OCI-LY3 (cell line): Measurements from ENCODE around the gene LRFN2.

Source experiments
- H2AFZ ChIP-seq: fragments of 200-600, 300-600 bp; shearing (Covaris generic); 2 replicates; pipeline ENCODE4 v1.6.0; 2014; ENCODE audit warnings: antibody characterized with exemption, low read depth, low read length
- H3K27ac ChIP-seq: fragments of 200-600, 300-600 bp; sonication (generic); 2 replicates; pipeline ENCODE4 v1.5.1; 2014; ENCODE audit warnings: mild to moderate bottlenecking, low read length, moderate library complexity, mixed read lengths
- H3K27me3 ChIP-seq: fragments of 200-600, 300-600 bp; sonication (generic); 2 replicates; pipeline ENCODE4 v1.6.1; 2014; ENCODE audit warnings: low read depth, low read length, mixed read lengths
- H3K36me3 ChIP-seq: fragments of 200-600, 300-600 bp; sonication (generic); replicated peaks from 2 replicates; pipeline ENCODE3; 2014; ENCODE audit warnings: low read depth, low read length, mixed read lengths
- H3K4me1 ChIP-seq: fragments of 300-600, 200-600 bp; sonication (generic); 2 replicates; pipeline ENCODE4 v1.6.1; 2014; ENCODE audit warnings: low read length, mixed read lengths
- H3K4me2 ChIP-seq: fragments of 200-600, 300-600 bp; sonication (generic); 2 replicates; pipeline ENCODE4 v1.6.1; 2014; ENCODE audit warnings: low read length, mixed read lengths
- H3K4me3 ChIP-seq: fragments of 300-600, 200-600 bp; sonication (generic); 2 replicates; pipeline ENCODE4 v1.5.1; 2014; ENCODE audit warnings: antibody characterized with exemption, mild to moderate bottlenecking, low read length, moderate library complexity
- H3K79me2 ChIP-seq: fragments of 300-600, 200-600 bp; shearing (Covaris generic); 2 replicates; pipeline ENCODE4 v1.6.1; 2014; ENCODE audit warnings: mild to moderate bottlenecking, low read length, mixed read lengths
- H3K9ac ChIP-seq: fragments of 300-600, 200-600 bp; shearing (Covaris generic); 2 replicates; pipeline ENCODE4 v1.6.0; 2014; ENCODE audit warnings: mild to moderate bottlenecking, low read length, moderate library complexity
- H3K9me3 ChIP-seq: fragments of 200-600, 300-600 bp; shearing (Covaris generic); 2 replicates; pipeline ENCODE4 v1.6.1; 2014; ENCODE audit warnings: low read length, mixed read lengths; ENCODE audit not compliant: insufficient read depth
- H4K20me1 ChIP-seq: fragments of 200-600, 300-600 bp; sonication (generic); 2 replicates; pipeline ENCODE4 v1.6.1; 2016; ENCODE audit warnings: low read length, mixed read lengths; ENCODE audit not compliant: insufficient read depth
- CTCF ChIP-seq: fragments of 200-600, 300-600 bp; sonication (generic); IDR thresholded peaks from 2 replicates; pipeline ENCODE4 v1.5.1; 2014; ENCODE audit warnings: antibody characterized with exemption, low read length, low read depth
- EZH2phosphoT487 ChIP-seq: fragments of 200-600 bp; shearing (Covaris generic); IDR thresholded peaks from 2 replicates; pipeline ENCODE4 v1.6.1; 2018; ENCODE audit warnings: antibody characterized with exemption, mixed run types, low read depth

The LRFN2 gene

GRCh38 chr6:40569162-40569910, 17.8 kb downstream of the LRFN2 start:
- H3K79me2 ChIP-seq: no peaks in the 10 kb centered on the region
- peaks cover 6% of the 10 kb centered on the region for H3K27me3 ChIP-seq
- H4K20me1 ChIP-seq: 0 out of 2 replicates have a peak, but pooled peaks cover 3% of the 10 kb centered on the region
- no peak overlapping the region for H3K9ac ChIP-seq
- no peaks in the 10 kb centered on the region for H3K9me3 ChIP-seq
- H3K27ac ChIP-seq: no peak overlapping the region
- H3K4me1 ChIP-seq: peaks cover 23% of the 10 kb centered on the region
- H3K4me3 ChIP-seq: no peak overlapping the region
- TF ChIP-seq EZH2phosphoT487 (no peak), CTCF (no peak)
- no peak overlapping the region for H2AFZ ChIP-seq
- H3K4me2 ChIP-seq: 0 out of 2 replicates have a peak overlapping the region, but pooled peaks have one; percentile 3
- H3K36me3 ChIP-seq: no peaks in the 10 kb centered on the region

GRCh38 chr6:40568062-40568708, 19.0 kb downstream of the LRFN2 start:
- no peak overlapping the region for H3K4me3 ChIP-seq
- no peak overlapping the region for H3K4me2 ChIP-seq
- no peak overlapping the region for H3K9ac ChIP-seq
- 0 out of 2 replicates have a peak, but pooled peaks cover 3% of the 10 kb centered on the region for H4K20me1 ChIP-seq
- peaks cover 11% of the 10 kb centered on the region for H3K4me1 ChIP-seq
- peaks cover 10% of the 10 kb centered on the region for H3K27me3 ChIP-seq
- no peaks in the 10 kb centered on the region for H3K79me2 ChIP-seq
- TF ChIP-seq EZH2phosphoT487 (no peak), CTCF (no peak)
- no peak overlapping the region for H3K27ac ChIP-seq
- H3K9me3 ChIP-seq: no peaks in the 10 kb centered on the region
- H2AFZ ChIP-seq: no peak overlapping the region
- H3K36me3 ChIP-seq: no peaks in the 10 kb centered on the region

- no peak overlapping the region for H3K4me2 ChIP-seq
- TF ChIP-seq EZH2phosphoT487: no peak
- no peak for TF ChIP-seq CTCF
- H3K36me3 ChIP-seq: no peaks in the 10 kb centered on the region
- H3K9me3 ChIP-seq: no peaks in the 10 kb centered on the region
- H2AFZ ChIP-seq: no peak overlapping the region
- no peak overlapping the region for H3K27ac ChIP-seq
- H3K4me1 ChIP-seq: peaks cover 2% of the 10 kb centered on the region
- no peak overlapping the region for H3K9ac ChIP-seq
- no peaks in the 10 kb centered on the region for H3K79me2 ChIP-seq
- H3K27me3 ChIP-seq: peaks cover 10% of the 10 kb centered on the region
- no peak overlapping the region for H3K4me3 ChIP-seq
- no peaks in the 10 kb centered on the region for H4K20me1 ChIP-seq
Observed at GRCh38 chr6:40563111-40563510, 24.1 kb downstream of the LRFN2 start.

GRCh38 chr6:40559056-40559455, 28.1 kb downstream of the LRFN2 start:
- H2AFZ ChIP-seq: no peak overlapping the region
- H3K4me2 ChIP-seq: no peak overlapping the region
- no peaks in the 10 kb centered on the region for H3K79me2 ChIP-seq
- TF ChIP-seq CTCF: no peak
- TF ChIP-seq EZH2phosphoT487: no peak
- H3K9ac ChIP-seq: no peak overlapping the region
- H3K4me3 ChIP-seq: no peak overlapping the region
- H4K20me1 ChIP-seq: no peaks in the 10 kb centered on the region
- no peak overlapping the region for H3K27ac ChIP-seq
- H3K9me3 ChIP-seq: no peaks in the 10 kb centered on the region
- peaks cover 6% of the 10 kb centered on the region; the same call in 1 of the 2 replicates for H3K27me3 ChIP-seq
- H3K36me3 ChIP-seq: no peaks in the 10 kb centered on the region
- peaks cover 6% of the 10 kb centered on the region for H3K4me1 ChIP-seq
